Measurements from ENCODE around the gene TTLL5. TPM values are rescaled to one million over a fixed set of nuclear protein-coding genes. Genes with fewer than 3 reads are reported as not detected.

Gene TTLL5
- total RNA-seq, 1 donor from 2014 or later, result 29.6 TPM

- DNase-seq (ENCODE audit: low spot score), result no peak
- Mint-ChIP-seq H3K27ac (no peak overlapping the region), H3K27me3 (ENCODE audit: low read depth) (no peaks in the 10 kb centered on the region), H3K9me3 (no peaks in the 10 kb centered on the region), H3K36me3 (ENCODE audit: low read depth) (peaks cover 15% of the 10 kb centered on the region), H3K4me1 (ENCODE audit: low read depth) (peaks cover 9% of the 10 kb centered on the region), H3K4me3 (ENCODE audit: low read depth) (no peak overlapping the region)
- intact Hi-C loops (cut with micrococcal nuclease), result no loop called here
Observed at GRCh38 chr14:75714991-75715390, 53.9 kb downstream of the TTLL5 start.

DNA sequence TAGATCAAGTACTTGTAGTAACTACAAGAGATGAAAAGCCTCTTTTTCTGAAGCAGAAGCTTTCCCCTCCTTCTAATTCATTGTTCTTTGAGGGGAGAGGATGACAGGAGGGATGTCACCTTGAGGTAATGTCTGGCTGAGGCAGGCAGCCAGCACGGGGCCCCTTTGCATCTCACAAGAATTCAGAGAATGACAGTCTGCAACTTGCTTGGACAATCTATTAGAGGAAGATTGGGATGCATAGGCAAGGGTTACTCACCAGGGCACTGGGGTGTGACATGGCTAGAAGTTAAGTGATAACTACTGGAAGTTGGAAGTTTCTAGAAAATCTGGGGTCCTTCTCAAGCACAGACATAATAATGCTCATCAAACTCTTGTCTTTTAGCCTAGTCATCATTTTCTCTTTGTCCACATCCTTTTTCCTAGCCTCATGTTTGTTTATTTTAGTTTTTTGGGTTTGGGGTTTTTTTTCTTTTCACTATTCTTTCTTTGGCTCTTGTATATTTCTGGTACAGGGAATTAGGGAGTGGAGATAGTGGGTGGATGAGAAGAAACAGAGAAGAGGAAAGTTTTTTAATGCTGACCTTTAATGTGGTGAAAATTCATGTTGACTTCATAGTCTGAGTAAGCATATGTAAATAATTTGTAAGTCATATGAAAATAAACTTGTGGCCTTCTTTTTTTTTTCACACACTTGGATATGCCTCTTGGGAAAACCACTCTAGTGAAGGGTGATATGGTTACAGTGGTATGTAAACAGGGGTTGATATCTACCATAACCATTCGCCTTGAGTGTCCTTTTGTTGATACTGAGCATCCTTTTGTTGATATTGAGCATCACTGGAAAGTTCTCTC lies 55.1 kb downstream of the TTLL5 start:
- H3K27ac Mint-ChIP-seq, result no peak overlapping the region
- intact Hi-C loops (cut with micrococcal nuclease), result no loop called here

DNA sequence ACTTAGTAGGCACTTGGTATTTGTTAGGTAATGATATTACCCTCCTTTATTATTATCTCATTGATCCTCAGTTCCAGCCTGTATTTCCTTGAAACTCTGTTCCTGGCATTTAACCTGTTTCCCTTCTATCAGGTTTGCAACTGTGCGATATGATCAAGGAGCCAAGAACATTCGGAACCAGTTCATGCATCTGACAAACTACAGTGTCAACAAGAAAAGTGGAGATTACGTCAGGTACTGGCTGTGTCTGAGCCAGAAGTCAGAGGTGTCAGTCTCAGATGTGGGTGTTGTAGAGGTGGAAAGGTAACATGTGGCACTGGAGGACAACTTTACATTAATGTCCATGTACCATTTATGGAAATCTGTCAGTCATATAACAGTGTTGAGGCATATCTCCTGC lies 56.7 kb downstream of the TTLL5 start:
- Mint-ChIP-seq H3K4me3 (ENCODE audit: low read depth) (no peak overlapping the region), H3K27ac (no peak overlapping the region), H3K9me3 (no peaks in the 10 kb centered on the region), H3K27me3 (ENCODE audit: low read depth) (no peaks in the 10 kb centered on the region), H3K36me3 (ENCODE audit: low read depth) (peaks cover 28% of the 10 kb centered on the region), H3K4me1 (ENCODE audit: low read depth) (peaks cover 9% of the 10 kb centered on the region)
- no peak for DNase-seq (ENCODE audit: low spot score)
- intact Hi-C loops (cut with micrococcal nuclease), result no loop called here

More for the DNA sequence above, 55.1 kb downstream of the TTLL5 start:
- Mint-ChIP-seq H3K9me3 (no peaks in the 10 kb centered on the region), H3K4me1 (ENCODE audit: low read depth) (peaks cover 9% of the 10 kb centered on the region), H3K36me3 (ENCODE audit: low read depth) (peaks cover 24% of the 10 kb centered on the region), H3K27me3 (ENCODE audit: low read depth) (no peaks in the 10 kb centered on the region), H3K4me3 (ENCODE audit: low read depth) (no peak overlapping the region)
- no peak for DNase-seq (ENCODE audit: low spot score)

GRCh38 chr14:75718199-75718598 lies 57.2 kb downstream of the TTLL5 start:
- Mint-ChIP-seq H3K36me3 (ENCODE audit: low read depth) (peaks cover 30% of the 10 kb centered on the region), H3K27me3 (ENCODE audit: low read depth) (no peaks in the 10 kb centered on the region), H3K4me1 (ENCODE audit: low read depth) (peaks cover 9% of the 10 kb centered on the region), H3K9me3 (no peaks in the 10 kb centered on the region), H3K27ac (no peak overlapping the region), H3K4me3 (ENCODE audit: low read depth) (no peak overlapping the region)
- no peak for DNase-seq (ENCODE audit: low spot score)
- intact Hi-C loops (cut with micrococcal nuclease), result no loop called here

DNA sequence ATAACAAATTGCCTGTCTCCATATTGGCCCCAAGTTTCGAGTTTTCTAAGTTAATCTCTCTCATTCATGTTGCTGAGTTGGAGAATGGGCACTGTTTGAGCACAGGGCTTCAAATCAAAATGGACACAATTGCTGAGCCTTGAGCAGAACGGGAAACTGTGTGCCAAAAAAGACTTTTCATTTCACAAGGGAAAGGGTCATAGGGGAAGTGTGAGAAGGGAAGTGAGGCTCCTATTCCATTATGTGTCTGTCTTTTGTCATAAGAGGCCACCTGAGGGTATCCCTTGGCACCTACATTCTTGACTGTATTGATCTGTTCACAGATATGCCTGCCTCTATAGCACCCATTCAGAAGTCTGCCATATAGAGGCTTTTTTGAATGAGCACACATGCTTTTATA lies 59.1 kb downstream of the TTLL5 start:
- Mint-ChIP-seq H3K4me1 (ENCODE audit: low read depth) (peaks cover 25% of the 10 kb centered on the region), H3K36me3 (ENCODE audit: low read depth) (peaks cover 44% of the 10 kb centered on the region), H3K27ac (no peak overlapping the region), H3K27me3 (ENCODE audit: low read depth) (no peaks in the 10 kb centered on the region), H3K4me3 (ENCODE audit: low read depth) (no peak overlapping the region), H3K9me3 (no peaks in the 10 kb centered on the region)
- intact Hi-C loops (cut with micrococcal nuclease), result no loop called here
- no peak for DNase-seq (ENCODE audit: low spot score)

DNA sequence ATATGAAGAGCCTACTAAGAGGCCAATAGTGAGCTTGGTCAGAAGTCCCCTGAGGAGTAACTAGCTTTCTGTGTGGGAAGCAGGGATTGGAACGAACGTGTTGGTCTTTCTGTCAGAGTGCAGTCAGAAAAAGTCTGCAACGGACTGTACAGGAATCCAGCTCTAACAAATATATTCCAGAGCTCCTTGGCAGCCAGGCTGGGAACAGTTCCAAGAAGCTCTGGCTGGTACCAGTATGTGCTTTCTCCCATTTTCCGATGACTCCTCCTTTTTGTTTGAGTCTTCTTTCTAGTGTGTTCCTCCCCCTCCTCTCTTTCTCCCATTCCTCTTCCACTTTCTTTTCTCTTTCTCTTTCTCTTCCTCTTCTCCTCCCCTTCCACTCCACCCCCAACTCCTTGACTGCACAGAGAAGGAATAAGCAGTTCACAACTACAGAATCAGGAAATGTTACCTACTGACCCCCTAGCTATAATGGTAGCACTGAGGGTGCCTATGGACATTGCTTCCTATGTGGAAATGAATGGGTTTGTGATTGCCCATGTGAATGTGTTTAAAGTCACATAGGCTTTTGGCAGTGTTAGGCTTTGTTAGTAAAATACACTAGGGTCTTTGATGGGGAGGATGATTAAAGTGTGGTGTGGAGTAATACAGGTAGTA lies 59.9 kb downstream of the TTLL5 start:
- DNase-seq (ENCODE audit: low spot score), result no peak
- Mint-ChIP-seq H3K36me3 (ENCODE audit: low read depth) (peaks cover 51% of the 10 kb centered on the region), H3K9me3 (no peaks in the 10 kb centered on the region), H3K4me3 (ENCODE audit: low read depth) (no peak overlapping the region), H3K4me1 (ENCODE audit: low read depth) (peaks cover 25% of the 10 kb centered on the region), H3K27me3 (ENCODE audit: low read depth) (no peaks in the 10 kb centered on the region), H3K27ac (no peak overlapping the region)
- intact Hi-C loops (cut with micrococcal nuclease), result no loop called here

DNA sequence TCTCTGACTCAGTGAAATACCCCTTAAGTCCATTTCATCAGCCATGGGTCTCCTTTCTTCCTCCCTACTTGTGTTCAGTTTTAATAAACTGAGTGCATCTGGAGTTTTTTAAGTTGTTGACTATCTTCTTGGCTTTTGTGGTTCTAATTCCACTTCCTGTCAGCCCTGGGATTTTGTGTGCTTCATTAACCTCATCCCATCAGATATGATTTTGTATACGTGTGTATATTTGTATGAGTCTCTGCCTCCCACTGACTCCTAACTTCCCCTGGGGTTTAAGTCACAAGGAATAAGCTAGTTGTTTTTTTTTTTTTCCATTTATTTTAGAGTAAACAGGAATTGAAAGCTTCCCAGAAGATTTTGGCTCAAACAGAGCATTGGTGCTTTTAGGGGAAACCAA lies 62.7 kb downstream of the TTLL5 start:
- Mint-ChIP-seq H3K27me3 (ENCODE audit: low read depth) (no peaks in the 10 kb centered on the region), H3K36me3 (ENCODE audit: low read depth) (peaks cover 62% of the 10 kb centered on the region), H3K9me3 (peaks cover 4% of the 10 kb centered on the region), H3K4me1 (ENCODE audit: low read depth) (peaks cover 18% of the 10 kb centered on the region), H3K4me3 (ENCODE audit: low read depth) (no peak overlapping the region), H3K27ac (no peak overlapping the region)
- DNase-seq (ENCODE audit: low spot score), result no peak
- intact Hi-C loops (cut with micrococcal nuclease), result loop anchor here (1.0 kb wide), 1 partner anchor 156 kb away; no protein-coding TSS in a partner anchor

- no peak for DNase-seq (ENCODE audit: low spot score)
- Mint-ChIP-seq H3K27me3 (ENCODE audit: low read depth) (no peaks in the 10 kb centered on the region), H3K4me3 (ENCODE audit: low read depth) (no peak overlapping the region), H3K27ac (no peak overlapping the region), H3K4me1 (ENCODE audit: low read depth) (peaks cover 18% of the 10 kb centered on the region), H3K36me3 (ENCODE audit: low read depth) (peaks cover 56% of the 10 kb centered on the region), H3K9me3 (peaks cover 4% of the 10 kb centered on the region)
- intact Hi-C loops (cut with micrococcal nuclease), result loop anchor here (1.0 kb wide), 1 partner anchor 155 kb away; no protein-coding TSS in a partner anchor
Observed at GRCh38 chr14:75724414-75725204, 63.6 kb downstream of the TTLL5 start.

GRCh38 chr14:75725481-75725880 lies 64.4 kb downstream of the TTLL5 start:
- H3K36me3 Mint-ChIP-seq (ENCODE audit: low read depth), result peaks cover 48% of the 10 kb centered on the region
- no peak for DNase-seq (ENCODE audit: low spot score)
- no peak overlapping the region for H3K4me3 Mint-ChIP-seq (ENCODE audit: low read depth)
- peaks cover 4% of the 10 kb centered on the region for H3K9me3 Mint-ChIP-seq
- H3K27me3 Mint-ChIP-seq (ENCODE audit: low read depth), result no peaks in the 10 kb centered on the region
- H3K27ac Mint-ChIP-seq, result no peak overlapping the region
- peaks cover 18% of the 10 kb centered on the region for H3K4me1 Mint-ChIP-seq (ENCODE audit: low read depth)
- intact Hi-C loops (cut with micrococcal nuclease), result no loop called here

GRCh38 chr14:75726321-75726720 lies 65.3 kb downstream of the TTLL5 start:
- Mint-ChIP-seq H3K36me3 (ENCODE audit: low read depth) (peaks cover 43% of the 10 kb centered on the region), H3K27me3 (ENCODE audit: low read depth) (no peaks in the 10 kb centered on the region), H3K9me3 (peaks cover 4% of the 10 kb centered on the region), H3K27ac (no peak overlapping the region), H3K4me3 (ENCODE audit: low read depth) (no peak overlapping the region), H3K4me1 (ENCODE audit: low read depth) (peaks cover 18% of the 10 kb centered on the region)
- no peak for DNase-seq (ENCODE audit: low spot score)
- intact Hi-C loops (cut with micrococcal nuclease), result no loop called here

DNA sequence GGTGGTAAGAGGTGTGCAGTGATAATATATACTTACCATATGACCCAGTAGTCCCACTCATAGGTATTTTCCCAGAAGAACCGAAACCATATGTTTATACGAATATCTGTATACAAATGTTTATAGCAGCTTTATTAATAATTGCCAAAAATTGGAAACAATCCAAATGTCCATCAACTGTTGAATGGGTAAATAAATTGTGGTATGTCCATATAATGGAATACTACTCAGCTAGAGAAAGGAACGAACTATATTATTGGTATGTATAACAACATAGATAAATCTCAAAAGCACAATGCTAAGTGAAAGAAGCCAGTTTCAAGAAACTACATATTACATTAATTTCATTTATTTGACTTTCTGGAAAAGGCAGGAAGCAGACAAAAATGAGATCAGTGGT lies 66.1 kb downstream of the TTLL5 start:
- Mint-ChIP-seq H3K27me3 (ENCODE audit: low read depth) (no peaks in the 10 kb centered on the region), H3K9me3 (peaks cover 4% of the 10 kb centered on the region), H3K36me3 (ENCODE audit: low read depth) (peaks cover 43% of the 10 kb centered on the region), H3K4me1 (ENCODE audit: low read depth) (peaks cover 18% of the 10 kb centered on the region), H3K27ac (no peak overlapping the region), H3K4me3 (ENCODE audit: low read depth) (no peak overlapping the region)
- intact Hi-C loops (cut with micrococcal nuclease), result no loop called here
- DNase-seq (ENCODE audit: low spot score), result no peak

- intact Hi-C loops (cut with micrococcal nuclease), result no loop called here
- no peaks in the 10 kb centered on the region for H3K27me3 Mint-ChIP-seq (ENCODE audit: low read depth)
- DNase-seq (ENCODE audit: low spot score), result no peak
- no peaks in the 10 kb centered on the region for H3K4me1 Mint-ChIP-seq (ENCODE audit: low read depth)
- no peak overlapping the region for H3K27ac Mint-ChIP-seq
- peaks cover 16% of the 10 kb centered on the region for H3K36me3 Mint-ChIP-seq (ENCODE audit: low read depth)
- H3K4me3 Mint-ChIP-seq (ENCODE audit: low read depth), result no peak overlapping the region
- no peaks in the 10 kb centered on the region for H3K9me3 Mint-ChIP-seq
Observed at GRCh38 chr14:75732888-75733287, 71.8 kb downstream of the TTLL5 start.

Data from activated T-helper 2 cell treated with anti-CD3 and anti-CD28 coated beads, Interferon-gamma antibody, Interleukin-2, Interleukin-4, amounts not matched to agents 10 μg/mL and 5 μg/mL and 100 μg/mL, durations not matched to agents 14 hours and 24 hours and 36 hours (primary cell).